CD4-positive, alpha-beta T cell treated with Interleukin-4 for 1 hour (primary cell): ENCODE results near the gene NEO1.
"Not testable (repeated sequence)": the region's sequence is repeated elsewhere in the genome, so short reads cannot be mapped to it uniquely, and the experiment has no call there.

Experiments
- DNase-seq, 2 donors: peaks; one replicate each; pipeline ENCODE4 v3.0.0-alpha.2; 2020 to 2022

NEO1 gene

GRCh38 chr15:73275862-73276261, 223.6 kb downstream of the NEO1 start:
- no peak for DNase-seq

GRCh38 chr15:73282567-73283365, 230.5 kb downstream of the NEO1 start:
- DNase-seq, result no peak

DNA sequence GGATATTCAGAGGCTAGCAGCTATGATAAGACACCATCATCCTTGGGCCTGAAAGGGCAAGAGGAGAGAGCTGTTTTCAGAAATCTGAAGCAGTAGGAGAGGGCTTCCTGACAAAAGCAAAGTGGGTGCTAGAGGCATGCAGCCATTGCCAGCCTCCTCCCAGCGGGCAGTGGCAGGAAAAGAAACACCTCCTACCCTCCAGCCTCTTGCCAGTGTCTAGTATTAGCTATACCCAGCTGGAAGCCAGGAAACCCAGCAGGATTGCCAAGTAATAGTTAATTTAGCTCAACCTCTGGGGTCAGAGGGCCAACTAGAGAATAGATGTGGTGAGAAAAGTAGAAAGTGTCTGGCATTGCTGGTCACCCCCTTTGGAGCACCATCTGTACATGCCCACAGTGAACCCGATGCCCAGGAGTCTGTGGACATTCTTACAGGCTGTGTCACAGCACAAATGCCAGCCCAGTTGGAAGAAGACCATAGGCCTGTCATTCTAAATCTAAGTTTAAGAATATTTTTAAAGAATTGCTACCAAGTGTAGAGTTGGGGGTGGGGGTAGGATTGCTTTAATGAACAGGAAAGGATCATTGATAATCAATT, 231.2 kb downstream of the NEO1 start:
- no peak for DNase-seq

- DNase-seq, result peak in 1 of 2 donors; percentile 20
These were observed 231.9 kb downstream of the NEO1 start for GRCh38 chr15:73284090-73284716.

GRCh38 chr15:73286311-73286710, 234.0 kb downstream of the NEO1 start:
- no peak for DNase-seq

DNA sequence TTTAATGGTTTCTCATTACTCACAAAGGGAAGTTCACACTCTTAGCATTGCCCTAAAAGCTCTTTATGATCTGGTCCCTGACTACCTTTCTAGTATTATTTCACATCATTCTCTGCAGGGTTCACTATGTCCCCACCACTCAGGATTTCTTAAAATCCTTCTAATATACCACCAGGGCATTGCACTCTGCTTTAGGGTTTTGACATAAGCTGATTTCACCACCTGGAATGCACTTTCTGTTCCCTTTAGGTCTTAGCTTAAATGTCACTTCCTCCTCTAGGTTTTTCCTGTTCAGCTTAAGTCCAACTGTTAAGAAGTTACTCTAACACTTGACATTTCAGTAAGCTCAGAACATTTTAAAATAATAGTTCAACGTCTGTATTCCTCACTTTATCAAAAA, 234.8 kb downstream of the NEO1 start:
- no peak for DNase-seq

GRCh38 chr15:73291441-73291840, 239.2 kb downstream of the NEO1 start:
- no peak for DNase-seq

- DNase-seq, result no peak
These were observed 241.5 kb downstream of the NEO1 start for GRCh38 chr15:73293773-73294172.

DNA sequence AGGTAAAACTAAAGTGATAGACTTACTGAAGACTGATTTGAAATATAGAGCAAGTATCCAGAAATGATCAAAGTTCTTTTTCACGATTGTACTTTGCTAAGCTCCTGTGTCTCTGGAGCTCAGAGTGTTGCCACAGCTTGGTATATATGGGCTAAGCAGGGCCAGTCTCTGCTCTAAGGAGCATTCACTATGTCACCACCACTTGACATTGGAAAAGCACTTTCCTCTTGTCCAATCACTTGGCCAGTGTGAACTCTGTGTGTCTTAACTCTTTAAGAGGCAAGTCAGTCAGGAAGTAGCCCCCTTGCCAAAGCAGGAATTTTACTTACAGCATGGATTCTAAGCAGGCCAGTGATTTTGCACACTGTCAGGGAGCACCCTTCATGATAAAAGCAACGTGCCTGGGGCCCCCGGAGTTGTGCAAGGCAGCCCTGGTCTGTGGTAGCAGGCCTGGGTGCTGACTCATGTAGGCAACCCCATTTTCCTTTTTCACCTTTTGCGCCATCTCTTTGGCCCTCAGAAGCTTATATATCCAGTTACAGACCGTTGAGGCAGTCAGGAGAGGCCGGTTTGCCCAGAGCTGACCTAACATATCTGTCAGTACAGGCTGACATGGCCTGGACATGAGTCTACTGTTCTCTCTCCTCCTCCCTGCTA, 243.5 kb downstream of the NEO1 start:
- DNase-seq, result peak in 1 of 2 donors; percentile 43

- no peak for DNase-seq
These were observed 244.5 kb downstream of the NEO1 start for GRCh38 chr15:73296609-73297353.

DNA sequence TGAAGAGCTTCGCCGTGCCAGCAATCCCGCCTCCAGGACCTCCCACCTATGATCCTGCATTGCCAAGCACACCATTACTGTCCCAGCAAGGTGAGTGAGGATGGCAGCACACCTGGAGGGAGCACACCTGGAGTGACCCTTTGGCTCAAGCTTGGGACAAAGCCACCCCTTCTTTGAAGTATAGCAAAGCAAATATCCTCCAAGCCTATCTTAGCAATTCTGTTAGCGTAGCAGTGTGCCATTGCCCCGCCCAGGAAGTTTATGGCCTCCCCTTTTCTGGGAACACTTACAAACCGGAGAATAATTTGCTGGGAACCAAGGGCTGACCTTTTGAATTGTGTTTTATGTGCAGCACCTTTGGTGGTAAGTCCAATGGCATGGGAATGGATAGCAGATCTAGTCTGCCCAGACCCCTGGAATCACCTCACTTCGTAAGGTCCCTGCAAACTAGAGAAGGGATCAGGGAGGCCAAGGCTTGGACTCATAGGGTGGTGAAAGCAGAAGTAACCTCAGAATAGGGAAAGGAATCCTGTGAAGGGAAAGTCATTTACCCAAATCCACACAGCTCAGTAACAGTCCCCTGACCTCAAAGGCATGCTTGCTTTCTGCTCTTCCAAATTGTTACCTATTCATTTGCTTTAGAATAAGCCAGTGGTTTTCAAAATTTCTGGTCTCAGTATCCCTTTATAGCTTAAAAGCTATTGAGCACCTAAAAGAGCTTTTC, 246.4 kb downstream of the NEO1 start:
- no peak for DNase-seq

- not testable (repeated sequence) for DNase-seq
These were observed 248.0 kb downstream of the NEO1 start for GRCh38 chr15:73300286-73300685.

- no peak for DNase-seq
These were observed 251.4 kb downstream of the NEO1 start for GRCh38 chr15:73303636-73304035.

GRCh38 chr15:73305331-73306211, 253.3 kb downstream of the NEO1 start:
- DNase-seq, result peak; percentile 35 to 37

DNA sequence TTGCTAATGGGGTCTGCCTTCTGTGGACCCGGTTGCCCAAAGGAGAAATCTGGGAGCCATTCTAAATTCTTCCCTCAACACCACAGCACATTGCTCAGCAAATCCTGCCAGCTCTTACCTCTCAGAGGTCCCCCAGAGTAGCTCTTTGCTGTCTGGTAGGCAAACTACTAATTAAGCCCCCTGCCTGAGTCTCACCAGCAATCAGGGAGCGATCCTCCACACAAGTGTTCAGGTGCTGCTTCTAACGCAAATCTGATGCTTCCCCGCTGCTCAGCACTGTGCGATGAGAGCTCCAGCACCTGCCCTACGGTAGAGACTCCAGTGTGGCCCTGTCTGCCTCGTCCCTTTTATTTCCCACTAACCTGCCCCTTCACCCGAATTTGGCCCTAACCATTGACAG, 256.0 kb downstream of the NEO1 start:
- DNase-seq, result no peak

GRCh38 chr15:73313861-73314260, 261.6 kb downstream of the NEO1 start:
- DNase-seq, result no peak

- peak in 1 of 2 donors; percentile 8 for DNase-seq
These were observed 265.6 kb downstream of the NEO1 start for GRCh38 chr15:73317651-73318462.

DNA sequence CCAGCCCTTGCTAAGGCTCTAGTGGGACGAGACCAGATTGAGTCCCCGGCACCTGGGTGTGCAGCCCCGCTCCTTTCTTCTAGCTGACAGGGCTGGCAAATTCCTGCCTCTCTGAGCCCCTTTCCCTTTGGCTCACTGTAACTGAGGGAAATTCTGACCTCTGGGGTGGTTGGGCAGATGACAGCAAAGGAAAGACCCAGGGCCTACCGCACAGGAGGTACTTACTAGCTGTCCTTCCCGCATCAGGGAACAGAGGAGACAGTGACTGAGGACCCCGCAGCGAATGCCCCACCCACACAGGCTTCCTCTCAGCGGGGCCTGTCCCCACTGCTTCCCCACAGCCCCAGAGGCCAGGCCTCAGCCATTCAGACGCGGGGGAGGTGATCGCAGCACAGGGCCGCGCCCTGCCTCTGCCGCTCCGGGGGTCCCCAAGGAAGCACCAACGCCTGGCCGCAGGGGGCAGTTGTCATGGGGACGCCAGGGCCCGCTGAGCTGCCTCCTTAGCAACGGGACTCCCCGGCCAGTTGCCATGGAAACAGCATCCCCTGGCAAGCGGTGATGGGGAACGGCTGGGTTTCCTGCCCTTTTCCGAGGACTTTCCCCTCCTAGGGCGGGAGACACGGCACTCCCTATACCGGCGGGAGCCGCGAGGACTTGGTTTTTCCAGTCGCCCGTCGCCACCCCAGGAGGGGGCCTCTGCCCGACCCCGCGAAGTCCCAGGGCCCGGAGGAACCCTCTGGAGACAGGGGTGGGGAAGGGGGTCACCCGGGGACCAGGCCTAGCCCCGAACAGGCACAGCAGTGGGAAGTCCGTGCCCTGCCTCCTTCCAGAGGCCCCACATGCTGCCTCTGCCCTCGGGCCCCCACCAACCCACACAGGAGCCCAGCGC, 266.4 kb downstream of the NEO1 start:
- DNase-seq, result peak in 1 of 2 donors; percentile 65
